MCF 10A (cell line): Measurements from ENCODE around the gene GNG7. TPM values are rescaled to one million over a fixed set of nuclear protein-coding genes. Genes with fewer than 3 reads are reported as not detected.

ENCODE experiments used
- BruUV-seq: library from RNA; stranded (reverse); fragments of 400-500 nt; replicated peaks from 2 replicates; lab custom pipeline; 2021; lab: Mats Ljungman, UMichigan
- CTCF ChIA-PET: fragments of 300-600 bp; sonication (Branson Sonifier 250); formaldehyde crosslinking; extraction: SDS; loops from one replicate; lab custom pipeline; 2021; ENCODE audit warnings: antibody characterized with exemption, inconsistent platforms; lab: Yijun Ruan, JAX
- POLR2A ChIA-PET: fragments of 300-600, 350-650 bp; sonication (Branson Sonifier 250); formaldehyde crosslinking; extraction: SDS; loops from one replicate; lab custom pipeline; 2020; ENCODE audit warnings: antibody characterized with exemption, inconsistent platforms; lab: Yijun Ruan, JAX
- DNase-seq: peaks from one replicate; pipeline ENCODE4 v3.0.0-alpha.2; 2018; ENCODE audit not compliant: unreplicated experiment
- H3K27ac Mint-ChIP-seq: one replicate; pipeline ENCODE4 v1.8.0; 2022; ENCODE audit warnings: mild to moderate bottlenecking, low read depth, mixed read lengths; ENCODE audit not compliant: unreplicated experiment
- H3K27me3 Mint-ChIP-seq: one replicate; pipeline ENCODE4 v1.8.0; 2022; ENCODE audit warnings: mixed read lengths; ENCODE audit not compliant: insufficient read depth, unreplicated experiment
- H3K36me3 Mint-ChIP-seq: one replicate; pipeline ENCODE4 v1.8.0; 2022; ENCODE audit warnings: mild to moderate bottlenecking, moderate library complexity, mixed read lengths; ENCODE audit not compliant: insufficient read depth, unreplicated experiment
- H3K4me1 Mint-ChIP-seq: one replicate; pipeline ENCODE4 v1.8.0; 2022; ENCODE audit warnings: mixed read lengths; ENCODE audit not compliant: insufficient read depth, unreplicated experiment
- H3K4me3 Mint-ChIP-seq: one replicate; pipeline ENCODE4 v1.8.0; 2022; ENCODE audit warnings: mild to moderate bottlenecking, moderate library complexity, mixed read lengths; ENCODE audit not compliant: unreplicated experiment
- H3K9me3 Mint-ChIP-seq: one replicate; pipeline ENCODE4 v1.8.0; 2022; ENCODE audit warnings: mixed read lengths; ENCODE audit not compliant: unreplicated experiment
- intact Hi-C: fragments of 100-400 bp; cut with micrococcal nuclease; formaldehyde crosslinking; loops from 2 replicates; pipeline ENCODE4 v1.14.1; 2022
- total RNA-seq: library from RNA; stranded (reverse); gene quantifications from 2 replicates; pipeline ENCODE4 v1.2.3, GENCODE V29; 2022
- TF ChIP-seq, protein P1 (sequence below): fragments of 200-600 bp; IDR thresholded peaks from one replicate; pipeline ENCODE4 v1.8.0; 2022; ENCODE audit warnings: antibody characterized with exemption, mild to moderate bottlenecking; ENCODE audit not compliant: unreplicated experiment

GNG7 gene
- total RNA-seq, 1 experiment from 2014 or later = 0.51 TPM

GRCh38 chr19:2542341-2543069 lies 160.0 kb downstream of the GNG7 start:
- H3K4me1 Mint-ChIP-seq = peaks cover 21% of the 10 kb centered on the region
- ChIA-PET POLR2A (interaction anchor here (0.7 to 6.8 kb wide), 12 partner anchors 9 to 79 kb away, joined by 3 to 190 read pairs (median 4); partner anchors contain the start of gene GADD45B), CTCF (interaction anchor here (0.6 to 5.7 kb wide), 13 partner anchors 14 to 215 kb away, joined by 3 to 62 read pairs (median 4); partner anchors contain the start of genes GADD45B and LSM7)
- H3K27ac Mint-ChIP-seq = peak overlapping the region; percentile 85
- TF ChIP-seq, protein P1, sequence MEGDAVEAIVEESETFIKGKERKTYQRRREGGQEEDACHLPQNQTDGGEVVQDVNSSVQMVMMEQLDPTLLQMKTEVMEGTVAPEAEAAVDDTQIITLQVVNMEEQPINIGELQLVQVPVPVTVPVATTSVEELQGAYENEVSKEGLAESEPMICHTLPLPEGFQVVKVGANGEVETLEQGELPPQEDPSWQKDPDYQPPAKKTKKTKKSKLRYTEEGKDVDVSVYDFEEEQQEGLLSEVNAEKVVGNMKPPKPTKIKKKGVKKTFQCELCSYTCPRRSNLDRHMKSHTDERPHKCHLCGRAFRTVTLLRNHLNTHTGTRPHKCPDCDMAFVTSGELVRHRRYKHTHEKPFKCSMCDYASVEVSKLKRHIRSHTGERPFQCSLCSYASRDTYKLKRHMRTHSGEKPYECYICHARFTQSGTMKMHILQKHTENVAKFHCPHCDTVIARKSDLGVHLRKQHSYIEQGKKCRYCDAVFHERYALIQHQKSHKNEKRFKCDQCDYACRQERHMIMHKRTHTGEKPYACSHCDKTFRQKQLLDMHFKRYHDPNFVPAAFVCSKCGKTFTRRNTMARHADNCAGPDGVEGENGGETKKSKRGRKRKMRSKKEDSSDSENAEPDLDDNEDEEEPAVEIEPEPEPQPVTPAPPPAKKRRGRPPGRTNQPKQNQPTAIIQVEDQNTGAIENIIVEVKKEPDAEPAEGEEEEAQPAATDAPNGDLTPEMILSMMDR = no peak
- no TSS peak for BruUV-seq
- H3K27me3 Mint-ChIP-seq = no peaks in the 10 kb centered on the region
- H3K9me3 Mint-ChIP-seq = no peaks in the 10 kb centered on the region
- intact Hi-C loops = loop anchor here (1.0 kb wide), 2 partner anchors 37 to 64 kb away; no protein-coding TSS in a partner anchor
- peaks cover 7% of the 10 kb centered on the region for H3K36me3 Mint-ChIP-seq
- H3K4me3 Mint-ChIP-seq = peak overlapping the region; percentile 61
- DNase-seq = peak; percentile 39

DNA sequence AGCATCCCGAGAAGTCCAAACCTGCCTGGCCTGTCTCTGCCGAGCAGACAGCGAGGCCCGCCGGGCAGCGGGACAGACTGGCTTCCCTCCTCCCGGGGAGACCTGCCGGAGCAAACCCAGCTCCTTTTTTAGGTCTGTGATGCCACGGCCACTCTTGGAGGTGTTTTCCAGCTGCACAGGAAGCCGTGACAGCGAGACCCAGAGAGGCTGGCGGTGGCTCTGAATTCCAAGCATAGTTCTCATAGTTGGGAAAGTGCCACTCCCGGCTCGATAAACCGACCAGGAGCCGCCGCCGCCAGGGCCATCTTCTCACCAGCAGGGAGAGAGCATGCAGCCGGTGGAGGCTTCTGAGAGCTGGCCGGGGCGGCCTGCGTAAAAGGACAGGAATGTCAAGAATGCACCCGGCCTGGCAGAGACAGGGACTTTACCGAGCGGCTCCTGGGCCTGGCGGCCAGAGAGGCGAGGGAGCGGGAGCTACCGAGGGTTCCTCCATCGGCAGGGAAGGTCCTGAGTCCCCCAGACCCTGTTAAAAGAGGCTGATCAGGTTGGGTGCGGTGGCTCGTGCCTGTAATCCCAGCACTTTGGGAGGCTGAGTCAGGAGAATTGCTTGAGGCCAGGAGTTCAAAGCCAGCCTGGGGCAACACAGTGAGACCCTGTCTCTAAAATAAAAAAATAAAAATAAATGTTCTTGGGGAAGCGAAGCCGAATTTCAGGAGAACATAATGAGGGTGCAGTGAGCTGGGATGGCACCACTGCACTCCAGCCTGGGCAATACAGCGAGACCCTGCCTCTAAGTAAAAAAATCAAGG lies 161.6 kb downstream of the GNG7 start:
- intact Hi-C loops = loop anchor here (1.0 kb wide), 1 partner anchor 50 kb away; no protein-coding TSS in a partner anchor
- TF ChIP-seq, protein P1 = peak; percentile 10
- ChIA-PET POLR2A (interaction anchor here (0.6 to 6.8 kb wide), 15 partner anchors 7 to 1336 kb away, joined by 3 to 190 read pairs (median 5); partner anchors contain the start of genes GADD45B and LMNB2), CTCF (interaction anchor here (0.6 to 5.7 kb wide), 10 partner anchors 10 to 159 kb away, joined by 3 to 62 read pairs (median 4); partner anchors contain the start of gene GADD45B)
- H3K4me1 Mint-ChIP-seq = peaks cover 21% of the 10 kb centered on the region
- peaks cover 7% of the 10 kb centered on the region for H3K36me3 Mint-ChIP-seq
- peak overlapping the region; percentile 89 for H3K27ac Mint-ChIP-seq
- no peaks in the 10 kb centered on the region for H3K9me3 Mint-ChIP-seq
- DNase-seq = peak; percentile 97
- peak overlapping the region; percentile 56 for H3K4me3 Mint-ChIP-seq
- BruUV-seq = TSS peak; percentile 73
- H3K27me3 Mint-ChIP-seq = no peaks in the 10 kb centered on the region

DNA sequence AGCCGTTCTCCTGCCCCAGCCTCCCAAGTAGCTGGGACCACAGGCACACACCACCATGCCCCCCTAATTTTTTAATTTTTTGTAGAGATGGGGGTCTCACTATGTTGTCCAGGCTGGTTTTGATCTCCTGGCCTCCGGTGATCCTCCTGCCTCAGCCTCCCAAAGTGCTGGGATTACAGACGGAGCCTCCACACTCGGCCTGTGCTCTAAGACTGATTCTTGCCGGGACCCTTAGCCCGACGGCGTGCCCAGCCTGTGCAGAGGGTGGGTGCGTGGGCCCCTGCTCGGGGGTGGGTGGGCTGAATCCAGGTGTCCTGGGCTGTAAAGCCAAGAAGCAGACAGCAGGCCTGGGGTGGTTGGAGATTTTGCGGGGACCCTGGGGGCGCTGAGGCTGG lies 162.2 kb downstream of the GNG7 start:
- Mint-ChIP-seq H3K4me1 (peaks cover 21% of the 10 kb centered on the region), H3K27ac (peak overlapping the region; percentile 89), H3K27me3 (no peaks in the 10 kb centered on the region), H3K4me3 (peak overlapping the region; percentile 56), H3K36me3 (peaks cover 7% of the 10 kb centered on the region), H3K9me3 (no peaks in the 10 kb centered on the region)
- DNase-seq = no peak
- BruUV-seq = no TSS peak
- TF ChIP-seq, protein P1 = no peak
- ChIA-PET CTCF (interaction anchor here (0.7 to 5.7 kb wide), 3 partner anchors 9 to 63 kb away, joined by 3 to 62 read pairs (median 3); partner anchors contain the start of gene GADD45B), POLR2A (interaction anchor here (1.0 to 6.8 kb wide), 9 partner anchors 11 to 87 kb away, joined by 3 to 190 read pairs (median 5); partner anchors contain the start of genes GADD45B and LMNB2)
- intact Hi-C loops = loop anchor here (1.0 kb wide), 1 partner anchor 49 kb away; no protein-coding TSS in a partner anchor
